ENCODE data around the gene BRI3BP. TPM values are rescaled to one million over a fixed set of nuclear protein-coding genes. Genes with fewer than 3 reads are reported as not detected.

The BRI3BP gene
- total RNA-seq, 2 donors from 2014 or later, result 5.9 to 8.0 TPM

GRCh38 chr12:125076103-125076502 is 82.7 kb downstream of the BRI3BP start:
- no peak overlapping the region for H3K27ac ChIP-seq
- 92 to 95% methylated on average over 6 of the region's 6 CpGs for WGBS, 2 donors

GRCh38 chr12:125079084-125079483 is 85.6 kb downstream of the BRI3BP start:
- H3K36me3 ChIP-seq (replicated peaks in 1 of 2; ENCODE audit: insufficient read depth in 1 of 2, low read depth in 2 of 2), result peaks cover 0 to 4% of the 10 kb centered on the region in 2 donors
- no peaks in the 10 kb centered on the region for H3K9me3 ChIP-seq
- no peaks in the 10 kb centered on the region for H3K27me3 ChIP-seq
- DNase-seq, result no peak
- no peak for TF ChIP-seq CTCF (IDR thresholded peaks at IDR 0.05)
- TF ChIP-seq POLR2A (IDR thresholded peaks at IDR 0.05), result no peak
- H3K27ac ChIP-seq, result no peak overlapping the region
- 90 to 95% methylated on average over 10 of the region's 10 CpGs for WGBS, 2 donors
- intact Hi-C loops (cut with DNase I), result no loop called here
- no peaks in the 10 kb centered on the region for H3K4me1 ChIP-seq
- no peak for ATAC-seq
- no peak overlapping the region for H3K4me3 ChIP-seq

More at GRCh38 chr12:125076103-125076502, 82.7 kb downstream of the BRI3BP start:
- Histone ChIP-seq H3K9me3 (no peaks in the 10 kb centered on the region), H3K4me3 (no peak overlapping the region), H3K27me3 (no peaks in the 10 kb centered on the region), H3K4me1 (no peaks in the 10 kb centered on the region), H3K36me3 (replicated peaks in 1 of 2; ENCODE audit: insufficient read depth in 1 of 2, low read depth in 2 of 2) (peaks cover 0 to 4% of the 10 kb centered on the region in 2 donors)
- intact Hi-C loops (cut with DNase I), result no loop called here
- ATAC-seq (no peak), DNase-seq (no peak)
- no peak for TF ChIP-seq POLR2A (IDR thresholded peaks at IDR 0.05)
- no peak for TF ChIP-seq CTCF (IDR thresholded peaks at IDR 0.05)

GRCh38 chr12:125079648-125080645 is 86.5 kb downstream of the BRI3BP start:
- no peak for DNase-seq
- 85 to 95% methylated on average over 15 of the region's 15 CpGs for WGBS, 2 donors
- no peak overlapping the region for H3K27ac ChIP-seq
- no peaks in the 10 kb centered on the region for H3K9me3 ChIP-seq
- peaks cover 0 to 4% of the 10 kb centered on the region in 2 donors for H3K36me3 ChIP-seq (replicated peaks in 1 of 2; ENCODE audit: insufficient read depth in 1 of 2, low read depth in 2 of 2)
- no peak overlapping the region for H3K4me3 ChIP-seq
- intact Hi-C loops (cut with DNase I), result no loop called here
- TF ChIP-seq POLR2A (IDR thresholded peaks at IDR 0.05) (no peak), CTCF (IDR thresholded peaks at IDR 0.05) (no peak)
- ATAC-seq, result no peak
- no peaks in the 10 kb centered on the region for H3K4me1 ChIP-seq
- H3K27me3 ChIP-seq, result no peaks in the 10 kb centered on the region

Small RNAs within 50 kb of the gene (small RNA-seq; reads per million reads assigned to genes)
- not detected for gene AC122688.1

Other genes with a start within 250 kb of the BRI3BP start
- 10 to 100 TPM; 16.5 to 18.9 TPM for gene SCARB1, start 129.8 kb upstream of the BRI3BP start, total RNA-seq
- gene UBC, start 79.0 kb upstream of the BRI3BP start, total RNA-seq, result 100 to 1,000 TPM; 637 to 675 TPM
- gene DHX37, start 4.5 kb upstream of the BRI3BP start, total RNA-seq, result 10 to 100 TPM; 10.1 to 10.5 TPM
- gene AACS, start 71.8 kb downstream of the BRI3BP start, total RNA-seq, result 10 to 100 TPM; 15.0 to 22.4 TPM
- gene TMEM132B, start 192.7 kb downstream of the BRI3BP start, total RNA-seq, result under 1 TPM; 0.26 to 0.33 TPM

Data from body of pancreas (tissue), 4 donors.